Thyroid gland (tissue), 4 donors: ENCODE measurements around the gene INTS7.

Experiments used
- CTCF ChIP-seq, 6 experiments: fragments of 200-600 bp in 3 of 6; fragments of 450-650 bp in 3 of 6; sonication (generic) in 3 of 6; IDR thresholded peaks; one replicate each; pipeline ENCODE4 v1.5.1; 2016 to 2019; ENCODE audit warnings: antibody characterized with exemption in 6 of 6, mild to moderate bottlenecking in 2 of 6, inconsistent platforms in 1 of 6, moderate library complexity in 1 of 6
- POLR2A ChIP-seq, 2 donors: fragments of 450-650 bp; IDR thresholded peaks; one replicate each; pipeline ENCODE4 v1.6.1; 2017; ENCODE audit warnings: antibody characterized with exemption in 2 of 2, mild to moderate bottlenecking in 2 of 2, moderate library complexity in 1 of 2

DNA sequence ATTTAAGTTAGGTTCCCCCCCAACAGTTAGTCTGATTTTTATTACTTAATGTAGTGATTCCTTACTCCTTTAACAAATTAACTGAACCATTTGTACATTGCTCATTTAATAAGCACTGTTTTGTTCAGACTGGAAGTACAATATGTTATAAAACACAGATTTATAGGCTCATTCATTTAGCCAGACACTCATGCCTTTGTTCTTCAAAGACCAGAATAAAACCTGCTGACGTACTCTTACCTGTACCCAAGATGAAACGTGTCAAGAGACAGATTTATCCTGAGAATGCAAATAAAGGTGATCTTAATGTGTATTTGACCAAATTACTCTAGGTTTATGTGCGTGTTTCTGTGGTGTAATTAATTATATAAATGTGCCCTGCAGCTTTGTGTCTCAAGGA is 92.8 kb downstream of the INTS7 start:
- TF ChIP-seq CTCF (IDR thresholded peaks at IDR 0.05) (no peak), POLR2A (IDR thresholded peaks at IDR 0.05) (no peak)
